Stimulated activated CD4-positive, alpha-beta T cell treated with anti-CD3 and anti-CD28 coated beads, Interleukin-2, amount 100 ng/mL, for 48 hours (primary cell): ENCODE results near the gene SDK2.
"Not testable (repeated sequence)": the region's sequence is repeated elsewhere in the genome, so short reads cannot be mapped to it uniquely, and the experiment has no call there.

Source experiments
- DNase-seq, 2 donors: peaks; one replicate each; pipeline ENCODE4 v3.0.0-alpha.2; 2020

SDK2 gene

GRCh38 chr17:73336408-73337329, 307.6 kb downstream of the SDK2 start:
- DNase-seq, result no peak

GRCh38 chr17:73335591-73336407, 308.4 kb downstream of the SDK2 start:
- DNase-seq, result no peak

GRCh38 chr17:73334771-73335513, 309.3 kb downstream of the SDK2 start:
- no peak for DNase-seq

GRCh38 chr17:73333445-73333844, 310.8 kb downstream of the SDK2 start:
- DNase-seq, result not testable (repeated sequence)

- DNase-seq, result no peak
Measured at GRCh38 chr17:73331060-73331459, 313.2 kb downstream of the SDK2 start.

GRCh38 chr17:73327676-73328075, 316.6 kb downstream of the SDK2 start:
- DNase-seq, result no peak

- no peak for DNase-seq
Measured at GRCh38 chr17:73325527-73325842, 318.8 kb downstream of the SDK2 start.

GRCh38 chr17:73324711-73325526, 319.3 kb downstream of the SDK2 start:
- no peak for DNase-seq

GRCh38 chr17:73324160-73324475, 320.1 kb downstream of the SDK2 start:
- DNase-seq, result no peak

GRCh38 chr17:73323409-73324159, 320.7 kb downstream of the SDK2 start:
- DNase-seq, result no peak

GRCh38 chr17:73320601-73321264, 323.5 kb downstream of the SDK2 start:
- DNase-seq, result no peak

GRCh38 chr17:73319766-73320165, 324.5 kb downstream of the SDK2 start:
- no peak for DNase-seq

- DNase-seq, result no peak
Measured at GRCh38 chr17:73318836-73319235, 325.4 kb downstream of the SDK2 start.

- DNase-seq, result no peak
Measured at GRCh38 chr17:73318427-73318813, 325.8 kb downstream of the SDK2 start.

- DNase-seq, result no peak
Measured at GRCh38 chr17:73317513-73318426, 326.5 kb downstream of the SDK2 start.

GRCh38 chr17:73316919-73317505, 327.2 kb downstream of the SDK2 start:
- DNase-seq, result no peak

GRCh38 chr17:73315471-73315870, 328.8 kb downstream of the SDK2 start:
- DNase-seq, result no peak

GRCh38 chr17:73313526-73314127, 330.6 kb downstream of the SDK2 start:
- DNase-seq, result no peak

GRCh38 chr17:73312887-73313286, 331.4 kb downstream of the SDK2 start:
- not testable (repeated sequence) for DNase-seq
